PC-9 (cell line): ENCODE measurements around the gene COMT.

Source experiments
- EZH2 ChIP-seq: fragments of 200-600 bp; sonication (generic); IDR thresholded peaks from 2 replicates; pipeline ENCODE4 v1.8.0; 2017; ENCODE audit warnings: antibody characterized with exemption, low read depth
- TF ChIP-seq, protein P1 (sequence below): fragments of 200-600 bp; sonication (generic); conservative IDR thresholded peaks from 2 replicates; pipeline ENCODE4 v1.6.1; 2017; ENCODE audit warnings: mixed run types, antibody characterized with exemption, mild to moderate bottlenecking, moderate library complexity

DNA sequence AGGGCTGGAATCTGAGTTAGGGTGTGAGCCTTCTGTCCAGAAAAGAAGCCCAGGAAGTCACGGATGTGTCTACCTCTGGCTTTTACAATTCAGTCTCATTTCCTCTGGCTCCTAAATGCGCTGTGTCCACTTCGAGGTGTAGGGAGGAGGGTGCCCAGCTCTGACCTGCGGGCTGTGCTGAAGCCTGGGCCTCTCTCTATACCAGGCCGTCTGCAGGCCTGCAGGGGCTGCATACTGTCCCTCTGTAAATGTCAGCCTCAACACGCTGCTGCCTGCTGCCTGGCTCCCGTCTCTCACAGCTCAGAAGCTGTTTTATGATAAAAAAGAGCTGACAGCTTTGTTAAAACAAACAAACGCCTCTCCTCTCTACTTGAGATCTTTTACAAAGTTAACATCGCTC, 60.6 kb downstream of the COMT start:
- TF ChIP-seq, protein P1, sequence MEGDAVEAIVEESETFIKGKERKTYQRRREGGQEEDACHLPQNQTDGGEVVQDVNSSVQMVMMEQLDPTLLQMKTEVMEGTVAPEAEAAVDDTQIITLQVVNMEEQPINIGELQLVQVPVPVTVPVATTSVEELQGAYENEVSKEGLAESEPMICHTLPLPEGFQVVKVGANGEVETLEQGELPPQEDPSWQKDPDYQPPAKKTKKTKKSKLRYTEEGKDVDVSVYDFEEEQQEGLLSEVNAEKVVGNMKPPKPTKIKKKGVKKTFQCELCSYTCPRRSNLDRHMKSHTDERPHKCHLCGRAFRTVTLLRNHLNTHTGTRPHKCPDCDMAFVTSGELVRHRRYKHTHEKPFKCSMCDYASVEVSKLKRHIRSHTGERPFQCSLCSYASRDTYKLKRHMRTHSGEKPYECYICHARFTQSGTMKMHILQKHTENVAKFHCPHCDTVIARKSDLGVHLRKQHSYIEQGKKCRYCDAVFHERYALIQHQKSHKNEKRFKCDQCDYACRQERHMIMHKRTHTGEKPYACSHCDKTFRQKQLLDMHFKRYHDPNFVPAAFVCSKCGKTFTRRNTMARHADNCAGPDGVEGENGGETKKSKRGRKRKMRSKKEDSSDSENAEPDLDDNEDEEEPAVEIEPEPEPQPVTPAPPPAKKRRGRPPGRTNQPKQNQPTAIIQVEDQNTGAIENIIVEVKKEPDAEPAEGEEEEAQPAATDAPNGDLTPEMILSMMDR, result no peak
- no peak for TF ChIP-seq EZH2
